GM21515 (cell line): ENCODE data around the gene CACNB1.

Experiments used
- ATAC-seq: cut with Tn5 transposase; IDR thresholded peaks from one replicate; pipeline ENCODE4 v1.9.1; 2021; ENCODE audit not compliant: unreplicated experiment

Gene CACNB1

DNA sequence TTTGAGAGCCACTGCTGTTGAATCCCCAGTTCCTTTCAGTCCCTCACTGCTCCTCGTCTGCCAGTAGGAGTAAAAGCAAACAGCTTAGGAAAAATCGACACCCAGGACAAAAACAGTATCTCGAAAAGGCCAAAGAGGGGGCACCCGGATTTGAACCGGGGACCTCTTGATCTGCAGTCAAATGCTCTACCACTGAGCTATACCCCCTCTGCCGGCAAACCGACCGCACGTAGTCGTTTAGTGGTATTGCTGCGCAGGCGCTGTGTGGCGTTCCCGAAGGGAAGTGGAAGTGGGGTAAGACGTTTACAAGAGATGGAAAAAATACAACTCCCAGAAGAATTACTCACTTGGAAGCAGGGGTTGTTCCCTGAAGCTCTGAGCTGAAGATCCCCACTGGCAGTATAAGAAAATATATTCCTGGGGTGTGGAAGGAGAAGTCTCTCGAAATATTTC lies 43.8 kb downstream of the CACNB1 start:
- peak; percentile 51 for ATAC-seq

DNA sequence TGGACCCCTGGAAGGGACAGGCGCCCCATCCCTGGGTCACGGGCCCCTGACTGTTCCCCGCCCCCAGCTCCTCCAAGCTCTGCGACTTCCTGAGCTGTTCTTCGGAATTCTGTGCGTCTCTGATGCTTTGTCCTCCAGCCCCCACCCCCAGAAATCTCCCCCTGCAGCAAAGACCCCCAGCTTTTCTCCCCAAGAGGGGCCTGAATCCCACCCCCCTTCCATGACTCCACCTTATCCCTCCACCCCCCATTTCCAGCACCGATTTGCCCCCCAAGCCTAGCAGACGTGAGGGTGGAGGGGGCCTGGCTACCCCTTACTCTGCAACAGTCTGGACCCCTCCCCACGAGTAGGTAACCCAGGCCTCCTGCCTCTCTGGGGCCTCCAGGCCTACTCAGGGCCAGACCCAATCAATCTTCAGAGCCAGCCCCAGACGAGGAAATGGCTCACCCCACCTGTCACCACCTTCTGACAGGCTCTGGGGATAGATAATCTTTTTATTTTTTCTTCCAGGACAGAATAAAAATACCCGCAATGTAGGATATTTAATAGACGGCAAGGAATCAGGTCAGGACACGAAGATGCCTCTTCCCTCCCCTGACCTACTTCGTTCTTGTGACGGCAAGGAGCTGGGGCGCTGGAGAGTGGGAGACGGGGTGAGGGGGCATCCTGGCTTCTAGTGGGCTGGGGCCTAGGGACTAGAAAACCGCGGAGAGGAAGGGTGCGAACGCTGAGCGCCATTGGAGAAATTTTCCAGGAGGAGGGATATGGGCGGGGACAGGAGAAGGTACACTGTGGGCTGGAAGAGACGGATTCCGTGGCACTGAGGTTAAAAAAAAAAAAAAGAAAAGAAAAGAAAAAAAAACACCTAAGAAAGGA lies 45.3 kb downstream of the CACNB1 start:
- no peak for ATAC-seq

DNA sequence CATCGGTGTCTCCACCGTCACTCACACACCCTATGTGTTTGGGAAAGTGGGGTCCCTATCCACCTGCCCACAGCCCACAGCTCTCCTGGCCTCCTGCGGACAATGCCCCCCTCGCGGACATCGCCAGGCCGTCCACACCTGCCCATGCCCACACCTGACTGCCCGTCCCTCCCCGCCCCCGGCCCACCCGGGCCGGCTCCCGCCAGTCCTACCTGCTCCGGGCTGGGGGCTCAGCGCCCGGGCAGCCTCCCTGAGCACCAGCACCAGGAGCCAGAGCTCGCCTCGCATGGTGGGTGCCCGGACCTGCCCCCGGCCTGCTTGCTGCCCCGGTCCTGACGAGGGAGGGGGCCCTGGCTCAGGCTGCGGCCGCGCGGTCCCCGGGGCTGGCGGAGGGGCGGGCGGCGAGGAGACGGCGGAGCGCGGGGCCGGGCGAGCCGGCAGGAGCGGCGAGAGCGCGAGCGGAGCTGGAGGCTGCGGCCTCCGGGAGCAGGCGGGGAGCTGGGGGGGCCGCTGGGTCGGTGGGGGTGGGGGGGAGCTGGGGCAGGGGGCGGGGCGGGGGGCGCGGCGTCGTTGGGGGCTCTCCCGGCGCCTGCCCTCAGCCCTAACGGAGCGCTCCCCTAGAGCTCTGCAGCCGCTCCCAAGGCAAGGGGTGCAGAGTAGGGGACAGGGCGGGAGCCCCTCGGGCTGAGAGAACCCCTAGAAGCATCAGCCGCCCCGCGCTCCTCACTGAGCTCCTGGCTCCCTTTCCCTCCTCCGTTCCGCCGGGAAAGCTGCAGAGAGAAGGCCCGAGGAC lies 46.1 kb downstream of the CACNB1 start, which contains the start of gene PLXDC1:
TSS of gene PLXDC1 (minus strand) at position 488 of the 793 bp plus-strand sequence. CDS start at position 288, 200 bp downstream.
- no peak for ATAC-seq

DNA sequence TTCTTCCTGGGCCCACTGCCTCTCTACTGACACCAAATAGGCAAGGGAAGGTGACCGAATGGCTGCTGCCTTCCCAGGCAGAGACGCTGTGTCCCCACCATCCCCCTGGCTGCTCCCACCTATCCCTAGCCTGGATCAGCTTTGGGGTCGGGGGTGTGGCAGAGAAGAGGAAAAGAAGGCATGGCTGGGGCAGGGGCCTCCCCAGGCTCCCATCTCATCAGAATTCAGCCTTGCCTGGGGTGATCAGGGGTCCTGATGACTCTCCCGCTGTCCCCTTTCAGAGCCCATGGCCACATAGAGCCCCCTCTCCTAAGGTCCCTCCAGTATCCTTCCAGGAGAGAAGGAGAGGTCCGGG lies 46.7 kb downstream of the CACNB1 start:
- ATAC-seq, result no peak

GRCh38 chr17:39150104-39150634 lies 47.3 kb downstream of the CACNB1 start:
- no peak for ATAC-seq

DNA sequence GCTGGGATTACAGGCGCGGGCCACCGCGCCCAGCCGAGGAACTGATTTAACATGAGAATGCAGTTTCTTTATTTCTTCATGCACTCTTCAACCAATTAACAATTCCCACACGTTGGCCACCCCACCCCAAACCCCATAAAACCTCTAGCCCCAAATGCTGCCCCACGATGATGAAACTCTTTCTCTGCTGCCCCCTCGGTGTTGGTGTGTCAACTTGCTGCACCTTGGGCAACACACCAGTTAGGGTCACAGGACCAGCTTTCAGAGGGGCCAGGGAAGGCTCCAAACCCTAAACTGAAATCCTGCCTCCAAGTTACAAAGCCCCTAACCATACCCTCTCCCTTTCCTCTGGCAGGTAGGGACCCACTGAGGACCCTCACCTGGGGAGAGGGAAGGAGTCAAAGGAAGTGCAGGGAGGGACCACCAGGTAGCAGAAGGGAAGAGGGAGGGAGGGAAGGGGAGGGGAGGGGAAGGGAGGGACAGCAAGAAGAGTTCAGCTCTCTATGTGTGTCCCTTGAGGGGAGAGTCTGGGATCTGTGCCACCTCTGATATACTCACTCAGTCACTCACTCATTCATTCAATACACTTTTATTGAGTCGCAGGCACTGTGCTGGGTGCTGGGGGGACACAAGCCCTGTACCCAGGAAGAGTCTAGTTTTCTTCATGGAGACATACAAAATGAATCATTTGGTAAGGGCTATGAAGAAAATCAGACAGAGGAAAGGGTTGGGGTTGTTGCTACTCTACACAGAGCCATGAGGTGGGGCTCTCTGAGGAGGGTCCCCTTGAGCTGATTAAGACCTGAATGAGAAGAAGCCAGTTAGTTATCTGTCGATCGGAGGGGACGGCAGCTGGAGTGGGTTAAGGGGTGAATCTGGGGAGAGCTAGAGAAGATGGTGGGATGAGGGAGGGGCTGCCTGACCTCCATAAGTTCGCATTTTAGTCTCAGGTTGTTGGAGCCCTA lies 50.0 kb downstream of the CACNB1 start:
- no peak for ATAC-seq

- ATAC-seq, result no peak
Measured at GRCh38 chr17:39146273-39146672, 51.2 kb downstream of the CACNB1 start.

DNA sequence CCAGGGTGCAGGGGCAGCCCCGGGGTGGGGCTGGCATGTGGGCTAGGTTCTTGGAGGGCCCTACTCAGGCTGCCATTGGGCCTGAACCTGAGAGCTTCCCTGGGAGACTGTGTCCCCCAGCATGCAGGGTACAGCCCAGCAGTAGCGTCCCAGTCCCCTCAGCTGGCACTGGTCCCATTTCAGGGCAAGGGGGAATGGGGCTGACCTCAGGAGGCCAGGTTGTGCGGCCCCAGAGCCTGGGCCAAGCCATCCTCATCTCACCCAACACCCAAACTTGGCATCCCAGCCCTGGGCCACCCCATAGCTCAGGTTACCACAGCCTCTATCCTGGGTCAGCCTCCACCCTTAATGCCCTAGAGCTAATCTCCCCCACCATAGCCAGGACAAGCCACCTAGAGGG lies 52.3 kb downstream of the CACNB1 start:
- ATAC-seq, result no peak

DNA sequence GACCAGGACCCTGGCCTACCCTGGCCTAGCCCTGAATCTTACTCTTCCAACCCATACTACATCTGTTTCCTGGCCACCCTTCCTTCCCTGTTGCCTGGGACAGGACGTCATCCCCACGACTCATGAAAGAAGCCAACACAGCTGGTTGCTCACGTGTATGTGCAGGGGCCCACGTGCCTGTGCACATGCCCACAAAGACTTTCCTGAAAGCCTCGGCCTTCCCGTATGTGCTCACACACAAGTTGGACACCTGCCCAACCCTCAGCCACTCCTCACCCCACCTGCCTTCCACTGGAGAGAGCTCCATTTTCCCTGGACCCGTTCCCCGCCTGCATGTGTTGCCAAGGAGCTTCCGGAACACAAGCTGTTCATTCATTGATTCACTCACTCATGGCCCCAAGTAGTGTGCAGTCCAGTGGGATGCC lies 53.0 kb downstream of the CACNB1 start:
- ATAC-seq, result no peak

- no peak for ATAC-seq
Measured at GRCh38 chr17:39143552-39144093, 53.8 kb downstream of the CACNB1 start.

DNA sequence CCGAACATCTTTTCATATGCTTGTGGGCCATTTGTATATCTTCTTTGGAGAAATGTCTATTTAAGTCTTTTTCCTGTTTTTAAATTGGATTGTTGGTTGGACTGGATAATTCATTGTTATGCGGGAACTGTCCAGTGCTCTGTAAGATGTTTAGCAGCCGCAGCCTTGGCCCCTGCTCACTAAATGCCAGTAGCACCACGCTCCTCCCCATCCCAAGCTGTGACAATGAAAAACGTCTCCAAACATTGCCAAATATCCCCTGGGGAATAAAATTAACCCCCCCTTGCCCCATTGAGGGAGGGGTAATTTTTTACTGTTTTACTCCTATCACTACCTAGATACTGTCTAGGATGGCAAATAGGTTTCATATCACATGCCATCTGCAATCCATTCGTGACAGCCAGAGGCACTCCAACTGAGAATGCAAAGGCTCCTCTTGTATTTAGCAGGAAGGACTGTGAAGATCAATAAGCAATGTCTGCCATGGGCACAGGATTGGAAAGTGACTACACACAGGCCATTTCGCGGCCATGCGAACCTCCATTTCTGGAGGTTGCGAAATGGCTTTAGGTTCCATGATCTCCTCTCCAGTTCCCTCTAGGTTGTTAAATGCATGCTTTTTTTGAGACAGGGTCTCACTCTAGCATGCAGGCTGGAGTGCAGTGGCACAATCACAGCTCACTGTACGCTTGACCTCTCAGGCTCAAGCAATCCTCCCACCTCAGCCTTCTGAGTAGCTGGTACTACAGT lies 55.4 kb downstream of the CACNB1 start:
- no peak for ATAC-seq

DNA sequence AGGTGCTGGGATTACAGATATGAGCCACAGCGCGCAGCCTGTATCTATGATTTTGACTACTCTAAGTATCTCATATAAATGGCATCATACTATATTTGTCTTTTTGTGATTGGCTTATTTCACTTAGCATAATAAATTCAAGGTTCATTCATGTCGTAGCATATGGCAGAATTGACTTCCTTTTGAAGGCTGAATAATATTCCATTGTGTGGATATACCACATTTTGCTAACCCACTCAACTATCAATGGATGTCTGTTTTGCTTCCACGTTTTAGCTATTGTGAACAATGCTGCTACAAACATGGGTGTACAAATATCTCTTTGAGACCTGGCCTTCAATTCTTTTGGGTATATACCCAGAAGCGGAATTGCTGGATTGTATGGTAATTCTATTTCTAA lies 56.2 kb downstream of the CACNB1 start:
- ATAC-seq, result no peak

DNA sequence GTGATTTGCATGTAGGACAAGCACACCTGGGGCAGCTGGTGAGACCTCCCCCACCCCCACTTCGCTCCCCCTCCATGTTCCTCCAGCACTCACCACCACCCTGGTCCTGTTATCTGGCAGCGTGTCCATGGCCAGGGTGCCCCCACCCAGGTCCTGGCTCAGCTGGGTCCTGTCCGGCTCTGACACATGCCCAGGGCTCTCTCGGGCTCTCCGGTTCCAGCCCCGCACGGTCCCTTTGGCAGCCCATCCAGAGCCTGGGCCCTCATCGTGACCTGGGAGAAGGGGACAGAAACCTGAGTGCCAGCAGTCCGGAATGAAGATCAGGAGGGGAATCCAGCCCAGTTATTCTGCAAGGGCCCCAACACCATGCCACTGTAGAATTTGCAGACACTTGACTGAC lies 57.9 kb downstream of the CACNB1 start:
- no peak for ATAC-seq

DNA sequence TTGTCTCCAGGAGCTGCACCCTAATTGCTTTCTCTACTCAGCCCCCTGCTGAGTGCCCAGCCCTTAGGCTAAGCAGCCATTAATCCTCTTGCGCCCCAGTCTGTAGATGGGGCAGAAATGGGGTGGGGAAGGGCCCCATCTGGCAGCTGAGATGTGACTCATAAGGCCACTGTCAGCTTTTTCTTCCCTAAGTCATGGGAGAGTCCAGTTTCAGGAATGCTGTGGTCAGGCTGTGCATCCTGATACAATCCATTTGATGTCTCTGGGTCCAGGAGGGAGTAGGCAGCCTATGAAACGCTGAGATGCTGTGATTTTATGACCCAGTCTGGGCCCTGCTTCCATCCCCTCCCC lies 58.3 kb downstream of the CACNB1 start:
- ATAC-seq, result no peak

- ATAC-seq, result no peak
Measured at GRCh38 chr17:39138431-39139160, 58.9 kb downstream of the CACNB1 start.

- no peak for ATAC-seq
Measured at GRCh38 chr17:39134878-39135277, 62.6 kb downstream of the CACNB1 start.

DNA sequence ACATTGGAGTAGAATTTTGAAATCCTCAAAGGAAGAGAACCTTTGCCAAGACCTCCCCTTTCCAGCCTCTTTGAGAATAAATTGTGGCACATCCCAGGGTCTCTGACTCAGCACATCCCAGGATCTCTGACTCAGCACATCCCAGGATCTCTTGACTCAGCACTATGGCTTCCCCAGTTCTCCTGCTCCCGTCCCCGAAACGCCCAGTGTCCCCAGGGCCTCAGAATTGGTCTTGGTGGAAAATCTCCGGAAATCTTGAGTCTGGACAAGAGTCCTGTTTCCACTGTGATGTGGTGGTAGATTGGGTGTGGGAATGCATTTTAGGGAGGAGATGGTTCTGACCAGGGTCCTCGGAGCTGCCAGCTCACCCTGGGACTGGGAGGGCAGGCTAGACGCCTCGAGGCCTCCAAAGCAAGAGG lies 65.3 kb downstream of the CACNB1 start:
- ATAC-seq, result no peak

DNA sequence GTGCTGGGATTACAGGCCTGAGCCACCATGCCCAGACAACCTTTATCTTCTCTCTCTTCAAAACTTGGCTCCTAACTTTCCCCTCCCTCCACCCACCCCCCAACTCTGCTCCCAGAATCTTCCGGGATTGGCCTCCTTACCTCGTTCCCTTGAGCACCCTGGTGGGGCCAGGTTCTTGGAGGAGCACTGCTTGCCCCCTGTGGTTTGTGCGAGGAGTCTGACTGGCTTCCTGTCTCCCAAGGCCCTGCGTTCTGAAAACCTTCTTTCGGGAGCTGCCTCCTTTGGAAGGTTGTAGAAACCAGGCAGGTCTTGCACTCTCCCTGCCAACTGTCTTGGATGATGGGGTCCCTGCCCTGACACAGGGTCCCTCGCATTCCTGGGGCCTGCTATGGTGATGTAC lies 65.9 kb downstream of the CACNB1 start:
- ATAC-seq, result no peak

GRCh38 chr17:39130205-39130604 lies 67.3 kb downstream of the CACNB1 start:
- ATAC-seq, result no peak
